Smooth muscle cell (in vitro differentiated cells): ENCODE data around the gene OR6N2. TPM values are rescaled to one million over a fixed set of nuclear protein-coding genes. Genes with fewer than 3 reads are reported as not detected.
A peak's percentile ranks its signal among the peaks of the same experiment; 100 is the strongest.

Experiments
- DNase-seq: peaks from one replicate; lab custom pipeline; 2025; ENCODE audit not compliant: unreplicated experiment; lab: John Stamatoyannopoulos, UW
- H2AFZ ChIP-seq: fragments of 200-600 bp; sonication (generic); 2 replicates; pipeline ENCODE4 v1.6.0; 2016; ENCODE audit warnings: antibody characterized with exemption, low read depth, mild to moderate bottlenecking
- H3F3A ChIP-seq: fragments of 200-600 bp; sonication (generic); 2 replicates; pipeline ENCODE4 v1.6.0; 2017; ENCODE audit warnings: antibody characterized with exemption, low read depth
- H3K27ac ChIP-seq: fragments of 200-600 bp; sonication (generic); 2 replicates; pipeline ENCODE4 v1.5.1; 2016; ENCODE audit warnings: low read depth, mild to moderate bottlenecking
- H3K27me3 ChIP-seq: fragments of 200-600 bp; sonication (generic); 2 replicates; pipeline ENCODE4 v1.6.1; 2016; ENCODE audit warnings: low read depth, mild to moderate bottlenecking
- H3K36me3 ChIP-seq: fragments of 200-600 bp; sonication (generic); 2 replicates; pipeline ENCODE4 v1.5.1; 2016; ENCODE audit warnings: low read depth
- H3K4me1 ChIP-seq: fragments of 200-600 bp; sonication (generic); 2 replicates; pipeline ENCODE4 v1.5.1; 2016; ENCODE audit warnings: low read depth
- H3K4me2 ChIP-seq: fragments of 200-600 bp; sonication (generic); 2 replicates; pipeline ENCODE4 v1.6.0; 2016; ENCODE audit warnings: mild to moderate bottlenecking
- H3K4me3 ChIP-seq: fragments of 200-600 bp; sonication (generic); 2 replicates; pipeline ENCODE4 v1.5.1; 2016; ENCODE audit warnings: mild to moderate bottlenecking
- H3K79me2 ChIP-seq: fragments of 200-600 bp; sonication (generic); 2 replicates; pipeline ENCODE4 v1.6.0; 2016; ENCODE audit warnings: low read depth, mild to moderate bottlenecking
- H3K9ac ChIP-seq: fragments of 200-600 bp; sonication (generic); 2 replicates; pipeline ENCODE4 v1.6.0; 2016; ENCODE audit warnings: low read depth
- H3K9me3 ChIP-seq: fragments of 200-600 bp; sonication (generic); replicated peaks from 2 replicates; pipeline ENCODE4 v1.5.1; 2016; ENCODE audit warnings: low read depth
- H4K20me1 ChIP-seq: fragments of 200-600 bp; sonication (generic); 2 replicates; pipeline ENCODE4 v1.6.0; 2016; ENCODE audit warnings: low read depth
- WGBS: methylation state at CpG from one replicate; pipeline ENCODE4 v1.1.7; 2016; ENCODE audit warnings: low lambda C conversion rate; 5-methylcytosine and 5-hydroxymethylcytosine counted together
- polyA plus RNA-seq: library from polyadenylated mRNA; unstranded; fragments of >200 nt; fragmentation: Nextera tagmentation; extraction: Ambion mirVana; gene quantifications from 2 replicates; pipeline ENCODE4 v1.2.1, GENCODE V29; 2016
- total RNA-seq: library from RNA; depleted of rRNA; stranded (reverse); fragments of >200 nt; gene quantifications from 2 replicates; pipeline ENCODE4 v1.2.3, GENCODE V29; 2014
- TF ChIP-seq, protein P1 (sequence below): fragments of 200-600 bp; sonication (generic); IDR thresholded peaks from 2 replicates; pipeline ENCODE4 v1.5.1; 2017; ENCODE audit warnings: borderline replicate concordance, mild to moderate bottlenecking, antibody characterized with exemption; ENCODE audit not compliant: insufficient read depth, poor library complexity, severe bottlenecking

The OR6N2 gene
- total and polyA plus RNA-seq, 2 experiments from 2014 or later: not detected

DNA sequence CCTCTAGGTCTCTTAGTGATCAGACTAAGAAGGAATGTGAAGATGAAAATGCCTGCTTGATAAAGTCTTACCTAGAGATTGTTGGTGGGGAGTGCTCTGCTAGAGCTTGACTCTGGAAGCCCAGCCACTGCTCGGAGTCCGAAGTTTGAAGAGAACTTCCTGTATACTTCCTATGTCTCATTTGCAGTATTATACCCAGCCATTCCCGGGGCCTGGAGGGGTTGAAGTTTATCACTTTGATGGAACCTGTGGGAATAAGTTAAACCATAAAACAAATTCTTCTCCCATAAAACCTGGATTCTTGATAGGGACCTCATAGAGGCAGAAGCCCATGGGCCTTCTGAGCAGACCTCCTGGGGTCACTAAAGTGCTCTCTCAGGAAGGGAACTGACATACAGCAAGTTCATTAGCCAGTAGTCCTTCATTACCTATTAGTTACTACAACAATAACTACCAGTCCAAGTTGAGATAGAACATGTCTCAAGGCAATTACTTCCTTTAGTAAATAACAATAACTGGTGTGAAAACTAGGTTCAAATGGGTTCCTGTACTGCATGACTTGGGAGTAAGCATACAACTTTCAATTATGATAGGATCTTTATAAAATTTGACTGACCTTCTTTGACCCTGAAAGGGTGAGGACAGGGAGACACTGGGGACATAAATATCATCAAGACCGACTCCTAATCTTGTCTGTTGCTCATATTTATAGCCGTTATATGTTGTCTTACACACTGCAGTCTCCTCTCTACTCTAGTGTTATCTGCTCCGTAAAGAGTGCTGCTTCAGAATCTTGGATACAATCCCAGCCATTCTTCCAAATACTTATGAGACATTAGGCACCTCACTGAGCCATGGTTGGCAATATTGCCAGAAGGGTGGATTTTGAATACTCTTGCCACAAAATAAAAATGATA is 8.8 kb downstream of the OR6N2 start, which contains the start of gene OR6N1:
TSS of gene OR6N1 (minus strand) at position 246 of the 917 bp plus-strand sequence. CDS start 5,513 bp downstream, outside the sequence.
- H2AFZ ChIP-seq: peak within 1 kb of the TSS; percentile 13
- H3F3A ChIP-seq: no peaks in the 10 kb centered on the region
- no peak within 1 kb of the TSS for H3K9ac ChIP-seq
- no peaks in the 10 kb centered on the region for H3K79me2 ChIP-seq
- H3K4me2 ChIP-seq: no peak within 1 kb of the TSS
- no peaks in the 10 kb centered on the region for H3K9me3 ChIP-seq
- H3K27ac ChIP-seq: no peak within 1 kb of the TSS
- no peak for DNase-seq
- WGBS: 85% methylated on average over 6 of the region's 6 CpGs
- TF ChIP-seq, protein P1, sequence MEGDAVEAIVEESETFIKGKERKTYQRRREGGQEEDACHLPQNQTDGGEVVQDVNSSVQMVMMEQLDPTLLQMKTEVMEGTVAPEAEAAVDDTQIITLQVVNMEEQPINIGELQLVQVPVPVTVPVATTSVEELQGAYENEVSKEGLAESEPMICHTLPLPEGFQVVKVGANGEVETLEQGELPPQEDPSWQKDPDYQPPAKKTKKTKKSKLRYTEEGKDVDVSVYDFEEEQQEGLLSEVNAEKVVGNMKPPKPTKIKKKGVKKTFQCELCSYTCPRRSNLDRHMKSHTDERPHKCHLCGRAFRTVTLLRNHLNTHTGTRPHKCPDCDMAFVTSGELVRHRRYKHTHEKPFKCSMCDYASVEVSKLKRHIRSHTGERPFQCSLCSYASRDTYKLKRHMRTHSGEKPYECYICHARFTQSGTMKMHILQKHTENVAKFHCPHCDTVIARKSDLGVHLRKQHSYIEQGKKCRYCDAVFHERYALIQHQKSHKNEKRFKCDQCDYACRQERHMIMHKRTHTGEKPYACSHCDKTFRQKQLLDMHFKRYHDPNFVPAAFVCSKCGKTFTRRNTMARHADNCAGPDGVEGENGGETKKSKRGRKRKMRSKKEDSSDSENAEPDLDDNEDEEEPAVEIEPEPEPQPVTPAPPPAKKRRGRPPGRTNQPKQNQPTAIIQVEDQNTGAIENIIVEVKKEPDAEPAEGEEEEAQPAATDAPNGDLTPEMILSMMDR: no peak
- H3K36me3 ChIP-seq: no peaks in the 10 kb centered on the region
- H3K27me3 ChIP-seq: no peaks in the 10 kb centered on the region
- H3K4me1 ChIP-seq: no peaks in the 10 kb centered on the region
- no peak within 1 kb of the TSS for H3K4me3 ChIP-seq
- H4K20me1 ChIP-seq: no peaks in the 10 kb centered on the region

DNA sequence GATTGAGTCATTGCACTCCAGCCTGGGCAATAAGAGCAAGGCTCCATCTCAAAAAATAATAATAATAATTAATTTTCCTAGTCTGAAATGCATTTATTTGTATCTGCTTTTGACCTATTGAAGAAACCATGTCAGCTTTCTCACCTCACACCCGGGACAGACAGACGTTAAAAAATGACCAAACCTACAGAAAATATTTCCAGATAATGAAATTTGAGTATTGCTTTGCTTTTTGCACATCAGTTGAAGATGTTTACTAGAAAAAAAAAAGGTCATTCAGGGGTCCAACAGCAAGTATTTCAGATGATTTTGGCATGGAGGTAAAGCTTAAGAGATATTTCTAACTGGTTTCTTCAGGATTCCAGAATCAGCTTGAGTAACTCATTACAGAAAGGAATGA is 26.6 kb downstream of the OR6N2 start, which contains the start of gene OR6K6:
TSS of gene OR6K6 (plus strand) at position 301 of the 400 bp plus-strand sequence. CDS start 168 bp downstream, outside the sequence.
- Histone ChIP-seq H3K9me3 (no peaks in the 10 kb centered on the region), H3K27ac (no peak within 1 kb of the TSS), H3F3A (no peaks in the 10 kb centered on the region), H4K20me1 (no peaks in the 10 kb centered on the region), H3K79me2 (no peaks in the 10 kb centered on the region), H3K9ac (no peak within 1 kb of the TSS), H3K4me2 (no peak within 1 kb of the TSS), H3K36me3 (no peaks in the 10 kb centered on the region), H3K4me3 (no peak within 1 kb of the TSS), H3K27me3 (no peaks in the 10 kb centered on the region), H3K4me1 (no peaks in the 10 kb centered on the region), H2AFZ (no peak within 1 kb of the TSS)
- no peak for DNase-seq
- TF ChIP-seq, protein P1: no peak
- WGBS: 94% methylated on average over 2 of the region's 2 CpGs

DNA sequence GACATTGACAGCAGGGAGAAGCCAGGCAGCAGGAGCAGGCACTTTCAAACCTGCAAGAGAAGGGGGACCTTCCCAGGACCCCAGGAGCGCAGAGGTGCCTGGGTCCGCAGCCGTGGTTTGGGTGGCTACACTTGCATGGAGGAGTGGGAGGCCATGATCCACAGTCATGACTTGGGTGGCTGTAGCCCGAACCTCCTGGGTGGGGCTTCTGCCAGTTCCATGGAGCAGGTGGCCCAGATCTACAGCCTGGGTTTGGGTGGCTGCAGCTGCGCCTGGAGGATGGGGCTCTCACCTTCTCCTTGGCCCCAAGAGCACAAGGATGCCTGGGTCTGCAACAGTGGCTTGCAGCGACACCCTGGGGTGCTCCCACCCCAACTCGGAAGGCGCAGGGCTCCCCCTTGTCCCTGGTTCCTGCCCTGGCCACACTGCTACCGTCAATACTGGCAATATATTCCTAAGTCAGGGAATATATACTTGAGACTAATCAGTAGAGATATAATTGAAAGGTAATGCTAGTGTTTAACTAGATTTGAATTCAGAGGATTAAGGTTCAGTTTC is 28.8 kb downstream of the OR6N2 start:
- Histone ChIP-seq H3K4me2 (no peak overlapping the region), H3K27ac (no peak overlapping the region), H3K27me3 (no peaks in the 10 kb centered on the region), H2AFZ (no peak overlapping the region), H3K9me3 (no peaks in the 10 kb centered on the region), H3K79me2 (no peaks in the 10 kb centered on the region), H3K9ac (no peak overlapping the region), H3K4me3 (no peak overlapping the region), H4K20me1 (no peaks in the 10 kb centered on the region), H3K4me1 (no peaks in the 10 kb centered on the region), H3K36me3 (no peaks in the 10 kb centered on the region), H3F3A (no peaks in the 10 kb centered on the region)
- 95% methylated on average over 9 of the region's 9 CpGs for WGBS
- TF ChIP-seq, protein P1: no peak
- no peak for DNase-seq
